GM10266 (cell line): Measurements from ENCODE around the gene LYPLAL1.

Source experiments
- DNase-seq: peaks from one replicate; pipeline ENCODE4 v3.0.0; 2012; ENCODE audit errors: extremely low spot score
- TF ChIP-seq, protein P1 (sequence below): IDR thresholded peaks from 2 replicates; pipeline ENCODE4 v1.5.1; 2012; ENCODE audit warnings: mild to moderate bottlenecking, low read depth; ENCODE audit not compliant: control insufficient read depth, insufficient read depth; ENCODE audit errors: missing control alignments

Gene LYPLAL1

GRCh38 chr1:219138747-219139146 is 34.9 kb upstream of the LYPLAL1 start:
- TF ChIP-seq, protein P1, sequence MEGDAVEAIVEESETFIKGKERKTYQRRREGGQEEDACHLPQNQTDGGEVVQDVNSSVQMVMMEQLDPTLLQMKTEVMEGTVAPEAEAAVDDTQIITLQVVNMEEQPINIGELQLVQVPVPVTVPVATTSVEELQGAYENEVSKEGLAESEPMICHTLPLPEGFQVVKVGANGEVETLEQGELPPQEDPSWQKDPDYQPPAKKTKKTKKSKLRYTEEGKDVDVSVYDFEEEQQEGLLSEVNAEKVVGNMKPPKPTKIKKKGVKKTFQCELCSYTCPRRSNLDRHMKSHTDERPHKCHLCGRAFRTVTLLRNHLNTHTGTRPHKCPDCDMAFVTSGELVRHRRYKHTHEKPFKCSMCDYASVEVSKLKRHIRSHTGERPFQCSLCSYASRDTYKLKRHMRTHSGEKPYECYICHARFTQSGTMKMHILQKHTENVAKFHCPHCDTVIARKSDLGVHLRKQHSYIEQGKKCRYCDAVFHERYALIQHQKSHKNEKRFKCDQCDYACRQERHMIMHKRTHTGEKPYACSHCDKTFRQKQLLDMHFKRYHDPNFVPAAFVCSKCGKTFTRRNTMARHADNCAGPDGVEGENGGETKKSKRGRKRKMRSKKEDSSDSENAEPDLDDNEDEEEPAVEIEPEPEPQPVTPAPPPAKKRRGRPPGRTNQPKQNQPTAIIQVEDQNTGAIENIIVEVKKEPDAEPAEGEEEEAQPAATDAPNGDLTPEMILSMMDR, result no peak
- DNase-seq, result no peak

DNA sequence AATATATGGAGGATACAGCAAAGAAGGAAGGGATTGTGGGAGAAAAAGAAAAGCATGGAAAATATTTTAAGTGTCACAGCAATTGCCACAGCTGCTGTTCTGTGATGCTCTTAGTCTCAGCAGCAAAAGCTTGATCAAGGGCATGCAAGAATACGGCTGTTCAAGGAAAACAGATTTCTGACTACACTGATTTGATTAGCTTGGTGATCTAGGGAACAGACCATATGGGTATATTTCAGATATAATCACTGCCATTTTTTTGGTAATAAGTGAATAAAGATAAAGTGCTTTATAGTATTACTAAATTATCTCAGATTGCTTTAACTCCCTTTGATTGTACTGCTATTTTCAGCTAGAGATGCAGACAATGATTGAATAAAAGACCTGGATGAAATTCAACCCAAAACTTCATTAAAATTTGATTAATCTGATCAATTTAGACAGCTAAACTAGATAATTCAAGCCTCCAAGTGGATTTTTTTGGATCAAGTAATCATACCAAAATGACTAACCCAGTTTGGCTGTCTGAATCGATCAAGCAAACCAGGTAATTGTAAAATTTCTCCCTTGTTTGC is 33.3 kb upstream of the LYPLAL1 start:
- no peak for DNase-seq
- TF ChIP-seq, protein P1, result no peak

- TF ChIP-seq, protein P1, result no peak
- DNase-seq, result no peak
These were observed 29.9 kb upstream of the LYPLAL1 start for GRCh38 chr1:219143735-219144134.

DNA sequence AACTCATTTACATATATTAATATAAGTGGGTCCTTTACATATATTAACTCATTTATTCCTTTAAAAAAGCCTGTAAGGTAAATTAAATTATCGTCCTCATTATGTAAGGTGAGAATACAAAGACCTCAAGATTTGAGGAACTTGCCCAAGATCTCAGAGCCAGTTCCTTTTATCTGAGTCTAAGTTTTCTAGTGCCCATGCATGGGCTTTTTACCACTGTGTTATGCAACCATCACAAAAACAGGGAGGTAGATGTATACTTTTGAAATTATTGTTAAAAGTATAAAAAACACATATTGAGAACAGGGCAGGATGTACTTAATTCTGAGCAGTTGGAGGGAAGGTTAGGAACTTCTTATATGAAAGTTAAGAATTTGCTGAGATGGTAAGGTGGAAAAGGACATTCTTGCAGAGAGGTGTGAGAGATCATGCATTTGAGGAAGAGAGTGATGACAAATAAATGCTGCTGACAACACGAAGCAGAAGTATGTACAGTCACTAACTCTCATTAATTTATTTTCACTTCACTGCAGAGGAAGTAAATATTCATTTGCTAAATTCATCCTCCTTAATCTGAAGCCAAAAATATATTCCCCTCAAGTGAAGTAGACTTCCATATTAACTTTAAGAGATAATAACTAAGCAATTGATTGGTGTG is 28.9 kb upstream of the LYPLAL1 start:
- DNase-seq, result no peak
- TF ChIP-seq, protein P1, result no peak

GRCh38 chr1:219147571-219148019 is 26.1 kb upstream of the LYPLAL1 start:
- DNase-seq, result no peak

DNA sequence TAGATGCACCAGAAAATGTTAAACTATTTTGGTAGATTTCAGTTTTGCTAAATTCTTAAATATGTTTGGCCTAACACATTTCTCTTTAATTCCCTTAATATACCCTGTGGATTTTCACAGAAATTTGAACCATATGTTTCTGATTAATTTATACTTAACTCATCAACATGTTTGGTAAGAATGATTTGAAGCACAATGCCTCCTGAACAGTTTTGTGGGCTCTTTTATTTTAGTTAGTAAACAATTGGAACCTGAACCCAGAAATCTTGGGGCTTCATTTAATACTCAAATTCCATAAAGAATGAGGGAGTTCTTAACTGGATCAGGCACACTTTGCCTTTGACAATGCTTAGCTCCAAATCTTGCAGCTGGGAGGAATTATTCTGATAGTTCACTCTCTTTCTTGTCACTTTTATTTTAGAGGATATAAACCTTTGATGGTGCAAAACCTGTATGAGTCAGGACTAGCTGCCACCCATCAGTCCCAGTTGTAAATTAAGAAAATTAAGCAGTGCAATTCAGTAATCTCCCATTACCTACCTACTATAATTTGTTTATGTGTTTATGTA is 24.6 kb upstream of the LYPLAL1 start:
- DNase-seq, result no peak
- TF ChIP-seq, protein P1, result no peak

More at GRCh38 chr1:219147571-219148019, 26.1 kb upstream of the LYPLAL1 start:
- TF ChIP-seq, protein P1, result no peak

- DNase-seq, result no peak
- TF ChIP-seq, protein P1, result no peak
These were observed 23.7 kb upstream of the LYPLAL1 start for GRCh38 chr1:219149953-219150352.
